Hepatocyte (in vitro differentiated cells): ENCODE data around the gene TEX10.

ENCODE experiments used
- EZH2 ChIP-seq: fragments of 200-600 bp; sonication (generic); IDR thresholded peaks from 2 replicates; pipeline ENCODE4 v1.6.1; 2016; ENCODE audit warnings: antibody characterized with exemption, mild to moderate bottlenecking, borderline replicate concordance
- TF ChIP-seq, protein P1 (sequence below): fragments of 200-600 bp; sonication (generic); IDR thresholded peaks from 2 replicates; pipeline ENCODE4 v1.5.1; 2016; ENCODE audit warnings: antibody characterized with exemption, mild to moderate bottlenecking; ENCODE audit not compliant: poor library complexity

DNA sequence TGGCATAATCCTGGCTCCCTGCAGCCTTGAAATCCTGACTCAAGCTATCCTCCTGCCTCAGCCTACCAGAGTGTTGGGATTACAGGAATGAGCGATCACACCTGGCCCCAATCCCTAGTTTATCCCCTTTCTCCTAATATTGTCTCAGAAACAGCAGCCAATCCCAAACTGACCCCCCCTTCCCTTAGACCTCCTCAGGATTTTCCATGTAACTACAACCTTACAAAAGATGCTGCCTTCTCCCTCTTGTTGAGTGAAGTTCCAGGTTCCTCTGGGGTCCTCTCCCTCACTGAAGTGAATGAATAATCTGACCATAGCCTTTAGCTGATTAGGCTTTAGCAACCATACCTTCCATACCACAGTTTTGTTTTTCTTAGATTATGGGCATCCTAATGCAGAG is 48.3 kb upstream of the TEX10 start:
- TF ChIP-seq, protein P1, sequence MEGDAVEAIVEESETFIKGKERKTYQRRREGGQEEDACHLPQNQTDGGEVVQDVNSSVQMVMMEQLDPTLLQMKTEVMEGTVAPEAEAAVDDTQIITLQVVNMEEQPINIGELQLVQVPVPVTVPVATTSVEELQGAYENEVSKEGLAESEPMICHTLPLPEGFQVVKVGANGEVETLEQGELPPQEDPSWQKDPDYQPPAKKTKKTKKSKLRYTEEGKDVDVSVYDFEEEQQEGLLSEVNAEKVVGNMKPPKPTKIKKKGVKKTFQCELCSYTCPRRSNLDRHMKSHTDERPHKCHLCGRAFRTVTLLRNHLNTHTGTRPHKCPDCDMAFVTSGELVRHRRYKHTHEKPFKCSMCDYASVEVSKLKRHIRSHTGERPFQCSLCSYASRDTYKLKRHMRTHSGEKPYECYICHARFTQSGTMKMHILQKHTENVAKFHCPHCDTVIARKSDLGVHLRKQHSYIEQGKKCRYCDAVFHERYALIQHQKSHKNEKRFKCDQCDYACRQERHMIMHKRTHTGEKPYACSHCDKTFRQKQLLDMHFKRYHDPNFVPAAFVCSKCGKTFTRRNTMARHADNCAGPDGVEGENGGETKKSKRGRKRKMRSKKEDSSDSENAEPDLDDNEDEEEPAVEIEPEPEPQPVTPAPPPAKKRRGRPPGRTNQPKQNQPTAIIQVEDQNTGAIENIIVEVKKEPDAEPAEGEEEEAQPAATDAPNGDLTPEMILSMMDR = no peak
- no peak for TF ChIP-seq EZH2
